Tracheal epithelial cell (primary cell): ENCODE measurements around the gene PRAMEF9. TPM values are rescaled to one million over a fixed set of nuclear protein-coding genes. Genes with fewer than 3 reads are reported as not detected.

Source experiments
- total RNA-seq: library from RNA; depleted of rRNA; stranded (reverse); fragments of >200 nt; gene quantifications from 2 replicates; pipeline ENCODE4 v1.2.1, GENCODE V29; 2014

The PRAMEF9 gene
- not detected in 2 replicates for total RNA-seq

GRCh38 chr1:13171548-13171947 is at the start of gene PRAMEF9:
PRAMEF9 (plus strand) TSS chr1:13171848; CDS start chr1:13175281, 3,433 bp downstream.

GRCh38 chr1:13155909-13156308 is 15.7 kb upstream of the PRAMEF9 start, which contains the start of gene PRAMEF26:
PRAMEF26 (minus strand) TSS chr1:13156009; CDS start chr1:13153095, 2,914 bp downstream.

GRCh38 chr1:13165531-13165930 is 6.1 kb upstream of the PRAMEF9 start, which contains the start of gene HNRNPCL4:
HNRNPCL4 (minus strand) TSS chr1:13165631; CDS start chr1:13165467, 164 bp downstream.

GRCh38 chr1:13201309-13201708 is 29.7 kb downstream of the PRAMEF9 start, which contains the start of gene PRAMEF13:
PRAMEF13 (minus strand) TSS chr1:13201409; CDS start chr1:13199589, 1,820 bp downstream.

GRCh38 chr1:13225675-13226204 is 54.1 kb downstream of the PRAMEF9 start, which contains the start of gene PRAMEF18:
PRAMEF18 (minus strand) TSS chr1:13226154; CDS start chr1:13226106, 48 bp downstream.

Other genes with a start within 250 kb of the PRAMEF9 start
- gene PRAMEF6, start 224.3 kb upstream of the PRAMEF9 start, total RNA-seq = not detected in 2 replicates
- not detected in 2 replicates for gene PRAMEF27, start 115.3 kb upstream of the PRAMEF9 start, total RNA-seq
- gene HNRNPCL3, start 111.1 kb upstream of the PRAMEF9 start, total RNA-seq = not detected in 2 replicates
- not detected in 2 replicates for gene PRAMEF25, start 101.1 kb upstream of the PRAMEF9 start, total RNA-seq
- not detected in 2 replicates for gene HNRNPCL2, start 55.0 kb upstream of the PRAMEF9 start, total RNA-seq
- not detected in 2 replicates for gene PRAMEF26, start 15.8 kb upstream of the PRAMEF9 start, total RNA-seq
- not detected in 2 replicates for gene HNRNPCL4, start 6.2 kb upstream of the PRAMEF9 start, total RNA-seq
- not detected in 2 replicates for gene PRAMEF13, start 29.6 kb downstream of the PRAMEF9 start, total RNA-seq
- gene PRAMEF18, start 54.3 kb downstream of the PRAMEF9 start, total RNA-seq = not detected in 2 replicates
- gene PRAMEF5, start 82.3 kb downstream of the PRAMEF9 start, total RNA-seq = not detected in 2 replicates
- not detected in 2 replicates for gene PRAMEF8, start 113.3 kb downstream of the PRAMEF9 start, total RNA-seq
- not detected in 2 replicates for gene PRAMEF33, start 131.7 kb downstream of the PRAMEF9 start, total RNA-seq
- gene PRAMEF15, start 143.7 kb downstream of the PRAMEF9 start, total RNA-seq = not detected in 2 replicates
- gene PRAMEF14, start 175.3 kb downstream of the PRAMEF9 start, total RNA-seq = not detected in 2 replicates
- not detected in 2 replicates for gene PRAMEF19, start 200.1 kb downstream of the PRAMEF9 start, total RNA-seq
- not detected in 2 replicates for gene PRAMEF17, start 217.8 kb downstream of the PRAMEF9 start, total RNA-seq
- gene PRAMEF20, start 238.6 kb downstream of the PRAMEF9 start, total RNA-seq = not detected in 2 replicates